HL-60 (cell line): ENCODE data around the gene ANAPC2.

ENCODE experiments used
- DNase-seq, 2 experiments: peaks; one replicate each; pipeline ENCODE4 v3.0.0-alpha.2; 2010 to 2020; ENCODE audit warnings: low read depth in 1 of 2, low spot score in 1 of 2
- H3K27ac ChIP-seq: fragments of 250-450 bp; sonication (Bioruptor Pico); replicated peaks from 2 replicates; pipeline ENCODE4 v1.5.1; 2020; ENCODE audit warnings: mild to moderate bottlenecking, moderate library complexity
- H3K27me3 ChIP-seq: fragments of 250-450 bp; sonication (Bioruptor Pico); 2 replicates; pipeline ENCODE4 v1.5.1; 2021; ENCODE audit warnings: mild to moderate bottlenecking, moderate library complexity; ENCODE audit not compliant: insufficient read depth, poor library complexity, severe bottlenecking
- H3K4me3 ChIP-seq: replicated peaks from 2 replicates; pipeline ENCODE4 v1.5.1; 2011; ENCODE audit warnings: mild to moderate bottlenecking, control low read depth, low read length; ENCODE audit not compliant: insufficient read depth
- CTCF ChIP-seq: IDR thresholded peaks from one replicate; pipeline ENCODE4 v1.5.1; 2011; ENCODE audit warnings: low read length, control low read depth, inconsistent platforms; ENCODE audit not compliant: insufficient read depth
- GABPA ChIP-seq: IDR thresholded peaks from 2 replicates; pipeline ENCODE4 v1.6.1; 2012; ENCODE audit warnings: low read depth
- POLR2AphosphoS5 ChIP-seq: IDR thresholded peaks from 2 replicates; pipeline ENCODE4 v1.6.1; 2012; ENCODE audit warnings: low read depth
- REST ChIP-seq: IDR thresholded peaks from 2 replicates; pipeline ENCODE4 v1.6.1; 2012; ENCODE audit warnings: low read depth; ENCODE audit not compliant: insufficient replicate concordance
- SPI1 ChIP-seq: IDR thresholded peaks from 2 replicates; pipeline ENCODE4 v1.6.1; 2012; ENCODE audit warnings: low read depth, mild to moderate bottlenecking, borderline replicate concordance

ANAPC2 gene

GRCh38 chr9:137148242-137148641 lies 40.1 kb downstream of the ANAPC2 start:
- no peaks in the 10 kb centered on the region for H3K27me3 ChIP-seq
- no peak for DNase-seq
- TF ChIP-seq POLR2AphosphoS5: no peak
- TF ChIP-seq SPI1: no peak
- no peak for TF ChIP-seq REST
- TF ChIP-seq CTCF: no peak
- no peak for TF ChIP-seq GABPA
- H3K4me3 ChIP-seq: no peak overlapping the region
- H3K27ac ChIP-seq: no peak overlapping the region

- Histone ChIP-seq H3K4me3 (no peak overlapping the region), H3K27me3 (no peaks in the 10 kb centered on the region), H3K27ac (no peak overlapping the region)
- DNase-seq: no peak
- no peak for TF ChIP-seq GABPA
- no peak for TF ChIP-seq POLR2AphosphoS5
- no peak for TF ChIP-seq SPI1
Measured at GRCh38 chr9:137147793-137148160, 40.6 kb downstream of the ANAPC2 start.

GRCh38 chr9:137147091-137147792 lies 41.1 kb downstream of the ANAPC2 start:
- Histone ChIP-seq H3K4me3 (no peak overlapping the region), H3K27me3 (no peaks in the 10 kb centered on the region), H3K27ac (no peak overlapping the region)
- TF ChIP-seq SPI1 (no peak), CTCF (no peak), POLR2AphosphoS5 (no peak), REST (no peak), GABPA (no peak)
- no peak for DNase-seq

GRCh38 chr9:137146527-137146918 lies 41.8 kb downstream of the ANAPC2 start:
- TF ChIP-seq REST: peak; percentile 82
- no peak for TF ChIP-seq GABPA
- no peak overlapping the region for H3K27ac ChIP-seq
- no peak for DNase-seq
- no peaks in the 10 kb centered on the region for H3K27me3 ChIP-seq
- no peak overlapping the region for H3K4me3 ChIP-seq
